RKO (cell line): ENCODE data around the gene ZNF396.

Source experiments
- DNase-seq: peaks from one replicate; pipeline ENCODE4 v3.0.0-alpha.2; 2016; ENCODE audit warnings: low spot score

The ZNF396 gene

GRCh38 chr18:35383136-35383535 is 6.0 kb upstream of the ZNF396 start:
- no peak for DNase-seq

- no peak for DNase-seq
Observed at GRCh38 chr18:35379421-35379820, 2.3 kb upstream of the ZNF396 start.

- no peak for DNase-seq
Observed at GRCh38 chr18:35378574-35378896, 1.4 kb upstream of the ZNF396 start.

- no peak for DNase-seq
Observed at GRCh38 chr18:35377875-35378573, 887 bp upstream of the ZNF396 start.

- DNase-seq, result no peak
Observed at GRCh38 chr18:35376393-35376741, 770 bp downstream of the ZNF396 start.

- no peak for DNase-seq
Observed at GRCh38 chr18:35374708-35375107, 2.4 kb downstream of the ZNF396 start.

GRCh38 chr18:35371412-35372195 is 5.5 kb downstream of the ZNF396 start:
- no peak for DNase-seq

- no peak for DNase-seq
Observed at GRCh38 chr18:35369126-35369525, 8.0 kb downstream of the ZNF396 start.

- DNase-seq, result no peak
Observed at GRCh38 chr18:35368595-35368994, 8.5 kb downstream of the ZNF396 start.

GRCh38 chr18:35362531-35362930 is 14.6 kb downstream of the ZNF396 start:
- DNase-seq, result no peak

- no peak for DNase-seq
Observed at GRCh38 chr18:35361570-35362321, 15.4 kb downstream of the ZNF396 start.

- peak; percentile 92 for DNase-seq
Observed at GRCh38 chr18:35355140-35355618, 22.0 kb downstream of the ZNF396 start.

- no peak for DNase-seq
Observed at GRCh38 chr18:35352778-35353177, 24.4 kb downstream of the ZNF396 start.

- no peak for DNase-seq
Observed at GRCh38 chr18:35352283-35352682, 24.9 kb downstream of the ZNF396 start.

GRCh38 chr18:35348001-35348400 is 29.1 kb downstream of the ZNF396 start:
- DNase-seq, result no peak

- DNase-seq, result no peak
Observed at GRCh38 chr18:35345950-35346349, 31.2 kb downstream of the ZNF396 start.

GRCh38 chr18:35345460-35345921 is 31.6 kb downstream of the ZNF396 start:
- no peak for DNase-seq

GRCh38 chr18:35344736-35345459 is 32.2 kb downstream of the ZNF396 start:
- no peak for DNase-seq

- peak; percentile 94 for DNase-seq
Observed at GRCh38 chr18:35343936-35344735, 33.0 kb downstream of the ZNF396 start, which contains the start of gene ZNF24. Gene ZNF24, minus strand, starts transcription at chr18:35344420. Its CDS starts 3,770 bp downstream, at chr18:35340650.

- DNase-seq, result peak; percentile 14
Observed at GRCh38 chr18:35343488-35343935, 33.6 kb downstream of the ZNF396 start.

GRCh38 chr18:35337286-35337685 is 39.9 kb downstream of the ZNF396 start:
- DNase-seq, result no peak
